ENCODE measurements around the gene GFPT1. TPM values are rescaled to one million over a fixed set of nuclear protein-coding genes. Genes with fewer than 3 reads are reported as not detected.

Gene GFPT1
- total and polyA plus RNA-seq, 9 of the 15 experiments (the other 6 are each of a cell fraction or from before 2014, with no cell fraction given): 6.6 to 38.3 (median 15.9) TPM

GRCh38 chr2:69278366-69278765, 108.7 kb downstream of the GFPT1 start:
- Histone ChIP-seq H3K27me3 (ENCODE audit: control insufficient read depth in 2 of 2, insufficient read depth in 2 of 2, low read length in 2 of 2) (peaks cover 3 to 18% of the 10 kb centered on the region in 2 experiments; a peak in 4 of 5 replicates), H3K9ac (ENCODE audit: insufficient read depth in 1 of 2, low read depth in 2 of 2, low read length in 2 of 2) (no peak overlapping the region), H2AFZ (ENCODE audit: low read depth, low read length) (no peak overlapping the region), H3K4me2 (ENCODE audit: insufficient read depth, low read length) (no peak overlapping the region), H3K27ac (ENCODE audit: extremely low read depth, low read depth, low read length) (no peak overlapping the region), H3K79me2 (ENCODE audit: control insufficient read depth, insufficient read depth, low read length) (no peaks in the 10 kb centered on the region), H3K9me3 (replicated peaks; ENCODE audit: control insufficient read depth, insufficient read depth, low read depth, low read length) (no peaks in the 10 kb centered on the region), H3K9me1 (ENCODE audit: control insufficient read depth, insufficient read depth, low read length) (no peaks in the 10 kb centered on the region), H3K4me3 (no peak overlapping the region), H3K4me1 (replicated peaks in 1 of 2; ENCODE audit: control insufficient read depth in 2 of 2, insufficient read depth in 2 of 2, low read length in 2 of 2) (no peaks in the 10 kb centered on the region), H3K36me3 (ENCODE audit: control insufficient read depth, insufficient read depth, low read length) (no peaks in the 10 kb centered on the region), H4K20me1 (replicated peaks; ENCODE audit: control insufficient read depth, insufficient read depth, low read length) (no peaks in the 10 kb centered on the region; the same call in 1 of the 2 replicates)
- DNase-seq (ENCODE audit: extremely low read depth in 1 of 4, low spot score in 3 of 4) (no peak), ATAC-seq (no peak), FAIRE-seq (no peak)
- intact Hi-C loops (cut with micrococcal nuclease) (no loop called here), in situ Hi-C loops (cut with MboI) (no loop called here)
- WGBS (ENCODE audit: insufficient coverage, low coverage, missing lambda C conversion rate): 3% methylated on average over 5 of the region's 5 CpGs
- BruUV-seq (replicated peaks): no TSS peak
- ChIA-PET CTCF (ENCODE audit: low intra/inter-chr PET ratio) (no interaction called here), POLR2A (interaction anchor here (1.5 kb wide), 1 partner anchor 15 kb away, joined by 3 read pairs; no protein-coding TSS in a partner anchor)
- TF ChIP-seq NFATC3 (IDR thresholded peaks at IDR 0.05) (no peak), U2AF2 (optimal IDR thresholded peaks at IDR 0.05; ENCODE audit: low read depth, low read length) (no peak), RBFOX2 (IDR thresholded peaks at IDR 0.05; ENCODE audit: low read depth, low read length) (no peak), PHB (CRISPR knock-in tag; IDR thresholded peaks at IDR 0.05) (no peak), FOXP4 (CRISPR knock-in tag; IDR thresholded peaks at IDR 0.05; ENCODE audit: borderline replicate concordance) (no peak), NELFE (IDR thresholded peaks at IDR 0.05; ENCODE audit: insufficient read depth, insufficient read length) (no peak), BACH1 (tag; IDR thresholded peaks at IDR 0.05) (no peak), SMARCE1 (IDR thresholded peaks at IDR 0.05) (no peak), ZNF583 (CRISPR knock-in tag; IDR thresholded peaks at IDR 0.05) (no peak), MTA2 (IDR thresholded peaks at IDR 0.05; ENCODE audit: low read depth) (no peak), SREBF2 (CRISPR knock-in tag; IDR thresholded peaks at IDR 0.05) (no peak)
